GM18951 (cell line): ENCODE results near the gene KRTAP5-8.
"Not testable (repeated sequence)": the region's sequence is repeated elsewhere in the genome, so short reads cannot be mapped to it uniquely, and the experiment has no call there.

Experiments
- POLR2A ChIP-seq: IDR thresholded peaks from 4 replicates; pipeline ENCODE4 v1.6.1; 2011; ENCODE audit warnings: mild to moderate bottlenecking; ENCODE audit not compliant: insufficient read length, insufficient read depth; ENCODE audit errors: extremely low read depth
- in situ Hi-C: fragments of 300-500 bp; cut with MboI; formaldehyde crosslinking; loops from one replicate; pipeline ENCODE4 v1.12.0; 2022; ENCODE audit warnings: low sequenced_read_pairs, mixed read lengths, inconsistent platforms; ENCODE audit not compliant: unreplicated experiment

The KRTAP5-8 gene

DNA sequence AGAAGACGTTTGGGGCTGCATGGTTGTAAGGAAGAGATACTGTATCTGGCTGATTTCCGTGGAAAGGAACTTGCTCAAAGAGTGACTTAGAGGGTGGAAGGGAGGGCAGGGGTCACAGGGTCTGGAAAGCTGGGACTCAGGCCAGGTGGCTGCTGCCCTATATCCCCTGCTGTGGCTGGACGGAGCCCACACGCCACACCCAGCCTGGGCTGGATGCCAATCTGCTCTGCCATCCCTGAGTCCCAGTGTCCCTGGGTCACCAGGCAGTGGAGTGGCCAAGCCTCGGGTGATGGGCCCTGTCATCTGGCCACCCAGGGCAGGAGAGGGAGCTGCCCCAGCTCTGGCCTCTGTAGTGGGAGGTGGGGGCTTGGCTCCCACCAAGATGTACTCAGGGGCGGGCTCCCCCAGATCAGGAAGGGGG, 37.2 kb upstream of the KRTAP5-8 start:
- no peak for TF ChIP-seq POLR2A
- in situ Hi-C loops = no loop called here

DNA sequence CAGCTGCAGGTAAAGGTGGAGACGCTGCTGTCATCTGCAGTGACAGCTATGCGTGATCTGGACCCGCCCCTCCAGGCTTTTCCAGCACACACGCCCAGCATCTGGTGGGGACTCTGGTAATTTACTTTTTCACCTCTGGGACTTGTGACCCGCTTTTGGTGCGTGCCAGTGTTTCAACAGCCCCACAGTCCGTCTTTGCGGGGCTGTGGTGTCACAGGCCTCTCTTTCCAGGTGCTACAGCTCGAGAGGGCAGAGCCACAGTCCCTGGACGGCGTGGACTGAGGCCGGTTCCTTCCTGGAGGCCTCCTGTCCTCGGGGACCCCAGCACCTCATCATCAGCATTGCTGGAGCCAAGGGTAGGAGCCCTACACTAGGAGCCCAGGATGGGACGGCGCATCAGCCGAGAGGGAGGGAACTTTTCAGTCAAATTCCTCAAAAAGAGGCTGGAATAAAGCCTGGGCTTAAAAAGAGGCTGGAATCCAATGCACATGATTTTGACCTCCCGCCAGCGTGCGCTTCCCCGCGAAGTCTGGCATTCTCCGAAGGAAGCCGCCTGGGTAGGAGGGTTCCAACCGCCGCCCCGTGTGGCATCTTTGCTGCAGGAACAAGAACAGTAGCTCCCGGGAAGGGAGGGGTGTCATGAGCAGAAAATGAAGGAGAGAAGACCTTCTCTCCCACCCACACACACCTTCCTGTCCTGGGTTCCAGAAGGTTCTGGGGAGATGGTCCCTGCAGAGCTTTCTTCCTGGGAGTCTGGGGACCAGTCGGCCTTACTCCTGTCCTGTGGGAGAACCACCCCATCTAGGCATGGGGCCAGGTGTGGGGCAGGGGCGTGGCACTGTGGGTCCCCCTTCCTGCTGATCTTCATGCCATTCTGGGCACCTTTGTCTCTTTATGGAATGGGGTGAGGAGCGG, 36.5 kb upstream of the KRTAP5-8 start:
- in situ Hi-C loops = no loop called here
- no peak for TF ChIP-seq POLR2A

DNA sequence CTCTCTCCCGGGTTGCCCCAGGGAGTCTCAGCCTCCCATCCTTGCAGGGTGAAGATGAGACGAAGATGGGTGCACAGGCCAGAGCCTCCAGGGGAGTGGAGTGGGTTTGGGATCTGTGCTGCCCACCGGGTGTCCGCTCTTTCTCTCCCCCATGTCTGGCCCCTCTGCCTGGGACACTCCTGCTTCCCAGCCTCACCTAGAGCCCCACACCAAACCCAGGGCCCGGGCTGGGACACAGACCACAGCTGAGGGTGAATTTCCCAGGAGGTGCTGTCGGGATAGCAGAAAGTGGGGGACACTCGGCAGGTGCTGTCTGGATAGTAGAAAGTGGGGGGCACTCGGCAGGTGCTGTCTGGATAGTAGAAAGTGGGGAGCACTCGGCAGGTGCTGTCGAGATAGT, 35.8 kb upstream of the KRTAP5-8 start:
- no peak for TF ChIP-seq POLR2A
- in situ Hi-C loops = no loop called here

DNA sequence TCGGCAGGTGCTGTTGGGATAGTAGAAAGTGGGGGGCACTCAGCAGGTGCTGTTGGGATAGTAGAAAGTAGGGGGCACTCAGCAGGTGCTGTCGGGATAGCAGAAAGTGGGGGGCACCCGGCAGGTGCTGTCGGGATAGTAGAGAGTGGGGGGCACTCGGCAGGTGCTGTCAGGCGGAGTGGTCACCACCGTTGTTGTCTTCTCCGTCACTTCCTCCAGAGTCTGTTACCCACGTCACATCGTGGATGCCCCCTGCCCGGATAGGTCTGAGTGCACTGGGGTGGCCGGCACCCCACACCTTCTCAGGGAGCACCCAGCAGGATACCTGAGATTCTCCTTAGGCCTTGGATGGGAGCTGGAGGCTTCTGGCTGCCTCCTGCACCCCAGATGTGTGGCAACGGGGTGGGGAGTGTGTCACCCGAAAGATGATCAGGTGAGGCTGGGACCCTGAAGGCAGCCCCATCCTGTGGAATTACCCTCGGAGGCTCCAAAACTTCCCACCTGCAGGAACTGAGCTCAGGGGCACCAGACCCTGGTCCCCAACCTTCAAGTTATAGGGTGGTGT, 34.9 kb upstream of the KRTAP5-8 start:
- in situ Hi-C loops = no loop called here
- no peak for TF ChIP-seq POLR2A

DNA sequence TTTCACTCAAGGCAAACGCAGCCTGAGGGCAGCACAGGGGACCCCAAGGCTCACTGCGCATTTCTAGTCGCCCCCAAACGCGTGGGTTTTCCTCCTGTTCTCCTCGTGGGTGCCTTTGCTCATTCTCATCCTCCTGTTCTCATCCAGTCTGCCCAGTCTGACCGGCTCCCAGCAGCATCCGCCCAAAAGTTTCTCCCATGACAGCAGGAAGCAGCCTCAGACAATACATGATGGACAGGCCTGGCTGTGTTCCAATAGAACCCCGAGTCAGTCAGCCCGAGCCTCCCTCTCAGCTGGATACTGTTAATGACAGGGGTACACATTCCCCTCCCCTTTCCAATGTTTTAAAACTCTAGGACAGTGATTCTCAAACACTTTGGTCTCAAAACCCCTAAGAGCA, 33.3 kb upstream of the KRTAP5-8 start:
- in situ Hi-C loops = no loop called here
- no peak for TF ChIP-seq POLR2A

DNA sequence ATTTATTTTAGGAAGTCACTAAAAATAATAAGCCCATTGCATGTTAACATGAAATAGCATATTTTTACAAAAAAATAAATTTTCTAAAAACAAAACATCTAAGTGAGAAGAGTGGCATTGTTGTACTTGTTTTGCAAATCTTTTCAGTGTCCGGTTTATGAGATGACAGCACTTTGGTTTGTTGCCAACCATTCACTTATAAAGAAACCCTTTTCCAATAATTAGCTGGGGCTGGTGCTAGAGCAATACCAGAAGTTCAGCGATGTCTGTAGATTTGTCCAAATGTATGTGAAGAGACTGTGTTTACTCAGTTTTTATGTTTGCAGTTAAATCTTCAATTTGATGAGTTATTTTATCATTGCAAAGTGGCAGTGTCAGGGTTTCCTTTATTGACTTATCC, 32.8 kb upstream of the KRTAP5-8 start:
- in situ Hi-C loops = no loop called here
- no peak for TF ChIP-seq POLR2A

DNA sequence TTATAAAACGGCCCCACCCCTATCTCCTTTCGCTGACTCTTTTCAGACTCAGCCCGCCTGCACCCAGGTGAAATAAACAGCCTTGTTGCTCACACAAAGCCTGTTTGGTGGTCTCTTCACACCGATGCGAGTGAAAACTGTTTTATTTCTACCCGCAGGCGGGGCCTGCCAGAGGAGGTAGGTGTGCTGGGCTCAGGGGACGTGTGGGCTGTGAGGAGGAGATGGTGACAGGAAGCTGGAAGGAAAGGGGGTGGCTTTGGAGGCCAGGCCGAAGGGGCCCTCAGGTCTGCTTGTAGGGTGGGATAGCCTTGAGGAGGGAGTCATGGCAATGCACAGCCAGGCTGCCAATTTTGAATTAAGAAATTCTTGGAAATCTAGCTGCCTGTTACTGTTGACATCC, 32.0 kb upstream of the KRTAP5-8 start:
- in situ Hi-C loops = no loop called here
- TF ChIP-seq POLR2A = no peak

DNA sequence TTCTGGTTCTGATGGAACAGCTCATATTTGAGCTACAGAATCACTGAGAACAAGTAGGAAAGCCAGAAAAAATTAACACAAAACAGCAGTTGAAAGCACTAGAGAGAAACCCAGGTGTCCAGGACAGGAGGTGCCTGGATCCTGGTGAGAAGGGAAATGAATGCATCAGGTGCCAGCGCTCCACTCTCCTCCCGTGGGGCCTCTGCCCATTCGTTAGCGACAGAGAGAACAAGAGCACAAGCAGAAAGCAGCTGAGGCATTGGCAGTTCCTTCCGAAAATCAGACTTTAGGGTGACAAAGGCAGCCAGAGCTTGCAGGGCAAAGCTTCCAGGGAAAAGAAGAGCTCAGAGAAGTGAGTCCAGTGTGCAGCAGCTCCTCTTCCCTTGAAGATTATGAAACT, 30.7 kb upstream of the KRTAP5-8 start:
- no peak for TF ChIP-seq POLR2A

DNA sequence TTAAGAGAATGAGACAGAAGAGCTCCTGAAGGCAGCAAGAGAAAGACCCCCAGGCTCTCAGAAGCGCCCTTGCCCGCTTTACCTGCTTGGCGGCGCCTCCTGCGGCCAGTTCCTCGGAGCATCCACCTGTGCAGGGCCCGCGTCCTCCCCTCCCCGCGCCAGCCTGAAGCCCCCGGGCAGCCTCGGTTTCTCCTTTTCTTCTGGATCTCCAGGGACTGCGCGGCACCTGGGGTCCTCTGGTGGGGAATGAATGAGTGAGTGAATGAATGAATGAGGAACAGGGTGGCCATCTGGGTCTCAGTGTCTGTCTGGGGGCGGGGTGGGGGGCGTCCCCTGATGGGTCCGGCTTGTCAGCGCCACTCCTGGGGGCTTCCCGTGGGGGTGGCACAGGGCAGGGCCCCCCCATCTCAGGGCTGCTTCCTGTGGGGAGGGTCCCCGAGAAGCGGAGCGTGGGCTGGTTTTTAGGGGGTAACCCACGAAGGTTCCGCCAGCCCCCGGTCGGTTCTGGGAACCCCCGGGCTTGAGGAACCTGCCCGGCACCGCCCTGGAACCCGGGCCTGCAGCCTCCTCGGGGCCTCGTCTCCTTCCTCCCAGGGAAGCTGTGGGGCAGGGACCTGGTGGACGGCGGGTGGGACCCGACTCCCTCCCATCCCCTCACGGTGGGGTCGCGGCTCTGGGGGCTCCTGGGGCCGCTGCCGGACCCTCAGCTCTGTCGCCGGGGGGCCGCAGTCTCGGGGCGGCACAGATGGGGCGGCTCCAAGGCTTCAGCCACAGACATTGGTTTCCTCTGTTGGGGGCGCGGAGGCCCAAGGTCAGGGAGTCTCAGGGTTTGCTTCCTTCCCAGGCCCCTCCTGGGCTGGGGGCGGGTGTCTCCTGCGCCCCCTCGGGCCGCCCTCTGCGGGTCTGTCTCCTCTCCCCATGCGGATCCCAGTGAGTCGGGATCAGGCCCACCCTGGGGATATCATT, 19.0 kb upstream of the KRTAP5-8 start:
- in situ Hi-C loops = no loop called here
- TF ChIP-seq POLR2A = no peak

More for the DNA sequence above, 30.7 kb upstream of the KRTAP5-8 start:
- in situ Hi-C loops = no loop called here

DNA sequence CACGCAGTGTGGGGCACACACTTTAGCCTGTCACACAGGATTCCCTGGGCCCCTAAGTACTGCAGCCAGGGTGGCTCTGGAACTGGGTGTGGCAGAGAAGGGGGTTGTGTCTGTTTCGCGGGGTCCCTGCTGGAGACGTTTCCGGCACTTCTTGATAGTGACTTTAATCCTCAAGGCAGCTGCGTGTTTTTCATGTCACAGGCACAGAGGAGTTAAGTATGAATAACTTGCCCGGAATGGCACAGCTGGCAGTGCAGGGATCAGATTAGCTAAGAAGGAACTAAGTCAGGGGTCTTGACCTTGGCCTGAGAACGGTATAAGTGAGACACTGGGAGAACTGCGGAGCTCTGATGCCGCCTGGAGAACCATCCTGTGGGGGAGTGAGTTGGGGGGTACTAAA, 18.3 kb upstream of the KRTAP5-8 start:
- TF ChIP-seq POLR2A = no peak
- in situ Hi-C loops = no loop called here

DNA sequence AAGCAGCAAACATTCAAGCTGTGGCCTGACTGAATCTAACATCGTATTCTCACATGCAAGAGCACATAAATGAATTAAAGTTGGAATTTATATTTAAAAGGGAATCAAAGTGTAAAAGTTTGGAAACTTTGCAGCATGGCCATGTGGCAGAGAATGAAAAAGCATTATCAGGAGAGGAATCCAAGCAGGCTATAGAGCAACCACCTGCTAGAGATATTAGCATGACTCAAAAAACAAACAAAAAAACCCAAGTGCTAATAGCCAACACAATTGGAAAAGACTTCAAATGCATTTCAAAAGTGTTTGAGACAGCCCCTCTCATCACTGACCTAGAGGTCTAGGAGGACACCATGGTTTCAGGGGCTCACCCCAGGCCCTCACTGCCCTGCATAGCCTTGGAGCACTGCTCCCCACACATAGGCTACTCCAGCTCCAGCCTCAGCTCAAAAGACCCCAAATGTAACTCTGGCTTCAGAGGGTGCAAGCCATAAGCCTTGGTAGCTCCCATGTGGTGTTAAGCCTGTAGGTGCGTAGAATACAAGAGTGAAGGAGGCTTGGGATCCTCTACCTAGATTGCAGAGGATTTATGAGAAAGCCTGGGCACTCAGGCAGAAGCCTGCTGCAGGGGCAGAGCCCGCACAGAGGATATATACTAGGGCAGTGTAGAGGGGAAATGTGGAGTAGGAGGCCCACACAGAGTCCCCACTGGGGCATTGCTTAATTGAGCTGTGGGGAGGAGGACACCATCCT, 12.5 kb upstream of the KRTAP5-8 start:
- TF ChIP-seq POLR2A = no peak
- in situ Hi-C loops = no loop called here

DNA sequence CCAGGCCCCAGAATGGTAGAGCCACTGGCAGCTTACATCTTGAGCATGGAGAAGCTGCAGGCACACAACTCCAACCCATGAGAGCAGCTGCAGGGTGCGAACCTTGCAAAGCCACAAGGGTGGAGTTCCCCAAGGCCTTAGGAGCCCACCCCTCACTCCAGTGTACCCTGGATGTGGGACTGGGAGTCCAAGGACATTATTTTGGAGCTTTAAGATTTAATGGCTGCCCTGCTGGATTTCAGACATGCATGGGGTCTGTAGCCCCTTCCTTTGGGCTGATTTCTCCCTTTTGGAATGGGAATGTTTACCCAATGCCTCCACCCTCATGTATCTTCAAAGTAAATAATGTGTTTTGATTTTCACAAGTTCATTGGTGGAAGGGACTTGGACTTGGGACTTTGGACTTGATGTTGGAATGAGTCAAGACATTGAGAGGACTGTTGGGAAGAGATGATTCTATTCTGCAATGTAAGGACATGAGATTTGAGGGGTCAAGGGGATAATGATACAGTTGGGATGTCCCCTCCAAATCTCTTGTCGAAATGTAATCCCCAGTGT, 11.8 kb upstream of the KRTAP5-8 start:
- TF ChIP-seq POLR2A = no peak
- in situ Hi-C loops = no loop called here

DNA sequence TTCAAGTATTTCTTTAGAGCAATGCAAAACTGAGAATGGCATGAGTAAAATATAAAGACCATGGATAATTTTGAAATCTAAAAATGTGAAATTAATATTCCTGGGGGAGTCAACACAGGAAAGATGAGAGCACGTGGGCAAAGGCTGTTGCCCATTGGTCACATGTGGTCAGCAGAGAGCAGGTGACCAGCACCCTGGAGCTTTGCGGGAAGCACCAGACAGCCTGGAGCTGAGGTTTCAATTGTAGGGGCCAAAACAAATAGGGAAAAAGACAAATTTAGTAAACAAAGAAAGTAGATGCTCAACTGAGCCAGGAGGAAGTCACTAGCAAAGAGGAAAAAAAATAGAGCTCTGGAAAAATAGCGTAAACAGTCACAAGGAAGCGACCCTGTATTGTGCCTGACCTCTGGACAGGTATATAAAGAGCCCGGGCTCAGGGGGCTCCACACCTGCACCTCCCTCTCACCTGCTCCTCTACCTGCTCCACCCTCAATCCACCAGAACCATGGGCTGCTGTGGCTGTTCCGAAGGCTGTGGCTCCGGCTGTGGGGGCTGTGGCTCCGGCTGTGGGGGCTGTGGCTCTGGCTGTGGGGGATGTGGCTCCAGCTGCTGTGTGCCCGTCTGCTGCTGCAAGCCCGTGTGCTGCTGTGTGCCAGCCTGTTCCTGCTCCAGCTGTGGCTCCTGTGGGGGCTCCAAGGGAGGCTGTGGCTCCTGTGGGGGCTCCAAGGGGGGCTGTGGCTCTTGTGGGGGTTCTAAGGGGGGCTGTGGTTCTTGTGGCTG, 10.8 kb upstream of the KRTAP5-8 start, which contains the start of gene KRTAP5-7:
TSS of gene KRTAP5-7 (plus strand) at position 472 of the 780 bp plus-strand sequence. CDS start at position 506, 34 bp downstream.
- in situ Hi-C loops = not testable (repeated sequence)
